DOHH2 (cell line): Measurements from ENCODE around the gene SNAPC2.

Experiments
- H3F3A ChIP-seq: fragments of 200-600 bp; sonication (generic), shearing (Covaris generic); 2 replicates; pipeline ENCODE4 v1.6.0; 2016; ENCODE audit warnings: antibody characterized with exemption, mild to moderate bottlenecking; ENCODE audit not compliant: control insufficient read depth, insufficient read depth
- H3K27ac ChIP-seq: fragments of 200-600 bp; sonication (generic); 2 replicates; pipeline ENCODE4 v1.5.1; 2014; ENCODE audit warnings: low read depth, mild to moderate bottlenecking, low read length, moderate library complexity
- H3K27me3 ChIP-seq: fragments of 200-600 bp; sonication (generic); 2 replicates; pipeline ENCODE4 v1.6.1; 2014; ENCODE audit warnings: mild to moderate bottlenecking, low read length, mixed read lengths; ENCODE audit not compliant: control insufficient read depth
- H3K36me3 ChIP-seq: fragments of 200-600 bp; sonication (generic); 2 replicates; pipeline ENCODE4 v1.6.1; 2014; ENCODE audit warnings: mild to moderate bottlenecking, low read length, moderate library complexity, mixed read lengths; ENCODE audit not compliant: control insufficient read depth
- H3K4me1 ChIP-seq: fragments of 200-600 bp; sonication (generic); 2 replicates; pipeline ENCODE4 v1.6.1; 2014; ENCODE audit warnings: mild to moderate bottlenecking, low read length, mixed read lengths; ENCODE audit not compliant: control insufficient read depth
- H3K4me2 ChIP-seq: fragments of 200-600 bp; sonication (generic); 2 replicates; pipeline ENCODE4 v1.6.0; 2014; ENCODE audit warnings: mild to moderate bottlenecking, low read length, moderate library complexity
- H3K4me3 ChIP-seq: fragments of 200-600 bp; sonication (generic); 2 replicates; pipeline ENCODE4 v1.5.1; 2014; ENCODE audit warnings: mild to moderate bottlenecking, low read length, mixed read lengths
- H3K79me2 ChIP-seq: fragments of 200-600 bp; sonication (generic); 2 replicates; pipeline ENCODE4 v1.6.1; 2014; ENCODE audit warnings: mild to moderate bottlenecking, low read length, mixed read lengths; ENCODE audit not compliant: control insufficient read depth
- H3K9me2 ChIP-seq: fragments of 200-600 bp; sonication (generic); replicated peaks from 2 replicates; pipeline ENCODE4 v1.6.1; 2014; ENCODE audit warnings: mild to moderate bottlenecking, low read length, mixed read lengths; ENCODE audit not compliant: control insufficient read depth
- H3K9me3 ChIP-seq: fragments of 200-600 bp; sonication (generic); 2 replicates; pipeline ENCODE4 v1.6.1; 2014; ENCODE audit warnings: antibody characterized with exemption, low read length, mixed read lengths; ENCODE audit not compliant: control insufficient read depth, insufficient read depth
- H4K20me1 ChIP-seq: fragments of 200-600 bp; sonication (generic); 2 replicates; pipeline ENCODE4 v1.6.0; 2014; ENCODE audit warnings: low read depth, mild to moderate bottlenecking, antibody characterized with exemption, low read length, moderate library complexity; ENCODE audit not compliant: control insufficient read depth, insufficient read depth
- CTCF ChIP-seq: fragments of 200-600 bp; sonication (generic); IDR thresholded peaks from one replicate; pipeline ENCODE4 v1.5.1; 2014; ENCODE audit warnings: antibody characterized with exemption, mild to moderate bottlenecking, low read depth, low read length; ENCODE audit not compliant: poor library complexity, severe bottlenecking
- EZH2phosphoT487 ChIP-seq: fragments of 200-600 bp; sonication (generic); IDR thresholded peaks from 2 replicates; pipeline ENCODE4 v1.6.1; 2017; ENCODE audit warnings: borderline replicate concordance, mild to moderate bottlenecking, antibody characterized with exemption, low read length, moderate library complexity, mixed read lengths

The SNAPC2 gene

GRCh38 chr19:7895565-7895964 is 24.6 kb upstream of the SNAPC2 start:
- Histone ChIP-seq H3K9me2 (no peaks in the 10 kb centered on the region), H4K20me1 (no peaks in the 10 kb centered on the region), H3K79me2 (no peaks in the 10 kb centered on the region), H3K27me3 (no peaks in the 10 kb centered on the region), H3K36me3 (no peaks in the 10 kb centered on the region), H3K4me1 (peaks cover 3% of the 10 kb centered on the region; the same call in 1 of the 2 replicates), H3F3A (no peaks in the 10 kb centered on the region), H3K27ac (no peak overlapping the region), H3K9me3 (no peaks in the 10 kb centered on the region), H3K4me3 (no peak overlapping the region), H3K4me2 (no peak overlapping the region)
- no peak for TF ChIP-seq EZH2phosphoT487
- no peak for TF ChIP-seq CTCF

GRCh38 chr19:7897292-7897691 is 22.8 kb upstream of the SNAPC2 start:
- TF ChIP-seq CTCF (no peak), EZH2phosphoT487 (no peak)
- Histone ChIP-seq H3K4me1 (peaks cover 3% of the 10 kb centered on the region), H3K27me3 (no peaks in the 10 kb centered on the region), H3K4me2 (no peak overlapping the region), H3K9me2 (no peaks in the 10 kb centered on the region), H3K36me3 (no peaks in the 10 kb centered on the region), H3F3A (no peaks in the 10 kb centered on the region), H3K4me3 (no peak overlapping the region), H4K20me1 (no peaks in the 10 kb centered on the region), H3K9me3 (no peaks in the 10 kb centered on the region), H3K27ac (no peak overlapping the region), H3K79me2 (no peaks in the 10 kb centered on the region)

GRCh38 chr19:7898967-7899366 is 21.2 kb upstream of the SNAPC2 start:
- H3F3A ChIP-seq = no peaks in the 10 kb centered on the region
- peaks cover 10% of the 10 kb centered on the region for H3K4me1 ChIP-seq
- H3K9me2 ChIP-seq = no peaks in the 10 kb centered on the region
- no peaks in the 10 kb centered on the region for H4K20me1 ChIP-seq
- no peak overlapping the region for H3K4me3 ChIP-seq
- H3K27ac ChIP-seq = no peak overlapping the region
- H3K79me2 ChIP-seq = peaks cover 8% of the 10 kb centered on the region
- no peaks in the 10 kb centered on the region for H3K36me3 ChIP-seq
- no peak overlapping the region for H3K4me2 ChIP-seq
- H3K27me3 ChIP-seq = no peaks in the 10 kb centered on the region
- TF ChIP-seq CTCF (no peak), EZH2phosphoT487 (no peak)
- H3K9me3 ChIP-seq = no peaks in the 10 kb centered on the region
